ENCODE data around the gene PLEKHH1. TPM values are rescaled to one million over a fixed set of nuclear protein-coding genes. Genes with fewer than 3 reads are reported as not detected.
A peak's percentile ranks its signal among the peaks of the same experiment; 100 is the strongest.

PLEKHH1 gene
- total and polyA plus RNA-seq, 9 of the 15 experiments (the other 6 are each of a cell fraction or from before 2014, with no cell fraction given), result 0.76 to 5.9 (median 2.9) TPM

DNA sequence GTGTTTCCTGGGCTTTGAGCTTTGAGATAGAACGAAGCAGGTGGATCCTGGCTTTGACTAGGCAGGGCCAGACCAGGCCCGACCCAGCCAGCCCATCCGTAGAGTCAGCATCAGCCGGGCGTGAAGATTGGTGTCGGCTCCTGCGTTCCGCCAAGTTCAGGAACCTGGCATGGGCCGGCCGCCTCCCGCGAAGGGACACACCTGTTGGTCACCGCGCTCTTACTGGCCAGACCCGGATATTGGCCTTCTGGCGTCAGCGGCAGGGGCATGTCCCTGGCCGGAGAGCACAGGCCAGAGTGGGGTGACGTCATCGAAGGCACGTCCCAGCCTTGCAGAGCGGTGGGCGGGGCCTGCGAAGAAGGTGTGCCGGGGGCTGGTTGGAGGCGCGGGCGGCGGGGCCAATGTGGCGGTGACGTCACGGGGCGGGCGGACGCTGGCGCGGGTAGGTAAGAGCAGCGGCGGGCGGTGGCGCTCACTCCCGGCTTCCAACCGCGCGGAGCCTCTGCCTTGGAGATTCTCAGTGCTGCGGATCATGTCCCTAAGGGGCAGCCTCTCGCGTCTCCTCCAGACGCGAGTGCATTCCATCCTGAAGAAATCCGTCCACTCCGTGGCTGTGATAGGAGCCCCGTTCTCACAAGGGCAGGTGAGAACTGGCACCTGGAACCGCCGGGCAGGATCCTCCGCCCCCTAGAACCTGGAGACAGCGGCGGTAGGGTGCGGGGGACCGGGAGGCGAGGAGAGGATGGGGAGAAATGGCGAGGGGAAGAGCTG is 86.5 kb downstream of the PLEKHH1 start, which contains the start of gene ARG2:
ARG2 (plus strand) TSS at position 475 of the 771 bp plus-strand sequence; CDS start at position 533, 58 bp downstream.
- H4K20me1 ChIP-seq (replicated peaks; ENCODE audit: control insufficient read depth, insufficient read depth, low read length), result no peaks in the 10 kb centered on the region
- in situ Hi-C loops (cut with MboI), result loop anchor here (5.0 kb wide), 1 partner anchor 48 kb away; no protein-coding TSS in a partner anchor
- H3K4me2 ChIP-seq (ENCODE audit: insufficient read depth, low read length), result peak within 1 kb of the TSS; percentile 83
- no peaks in the 10 kb centered on the region for H3K9me3 ChIP-seq (replicated peaks; ENCODE audit: control insufficient read depth, insufficient read depth, low read depth, low read length)
- H2AFZ ChIP-seq (ENCODE audit: low read depth, low read length), result peak within 1 kb of the TSS; percentile 97
- no peaks in the 10 kb centered on the region for H3K27me3 ChIP-seq (ENCODE audit: control insufficient read depth in 2 of 2, insufficient read depth in 2 of 2, low read length in 2 of 2)
- intact Hi-C loops (cut with micrococcal nuclease), result no loop called here
- H3K27ac ChIP-seq (ENCODE audit: extremely low read depth, low read depth, low read length), result peak within 1 kb of the TSS; percentile 73
- H3K4me3 ChIP-seq, result peak within 1 kb of the TSS; percentile 78
- POLR2A ChIA-PET, result interaction anchor here (0.5 to 2.0 kb wide), 12 partner anchors 15 to 154 kb away, joined by 3 to 8 read pairs (median 4); no protein-coding TSS in a partner anchor
- CTCF ChIA-PET (ENCODE audit: low intra/inter-chr PET ratio), result interaction anchor here (0.6 to 3.3 kb wide), 4 partner anchors 45 to 85 kb away, joined by 3 to 19 read pairs (median 9); no protein-coding TSS in a partner anchor
- ATAC-seq (peak; percentile 94), DNase-seq (ENCODE audit: extremely low read depth in 1 of 4, low spot score in 3 of 4) (peak; percentile 94 to 96 (median 96)), FAIRE-seq (peak; percentile 77)
- no TSS peak for BruUV-seq (replicated peaks)
- H3K4me1 ChIP-seq (replicated peaks in 1 of 2; ENCODE audit: control insufficient read depth in 2 of 2, insufficient read depth in 2 of 2, low read length in 2 of 2), result peaks cover 14 to 25% of the 10 kb centered on the region in 2 experiments; a peak in 4 of 5 replicates
- peak within 1 kb of the TSS; percentile 73 to 95 for H3K9ac ChIP-seq (ENCODE audit: insufficient read depth in 1 of 2, low read depth in 2 of 2, low read length in 2 of 2)
- H3K36me3 ChIP-seq (ENCODE audit: control insufficient read depth, insufficient read depth, low read length), result no peaks in the 10 kb centered on the region; the same call in 2 of the 3 replicates
- peaks cover 4% of the 10 kb centered on the region; the same call in 2 of the 3 replicates for H3K79me2 ChIP-seq (ENCODE audit: control insufficient read depth, insufficient read depth, low read length)
- 2% methylated on average over 36 of the region's 62 CpGs for WGBS (ENCODE audit: insufficient coverage, low coverage, missing lambda C conversion rate)
- no peaks in the 10 kb centered on the region for H3K9me1 ChIP-seq (ENCODE audit: control insufficient read depth, insufficient read depth, low read length)
- TF ChIP-seq SREBF1 (IDR thresholded peaks at IDR 0.05; ENCODE audit: borderline replicate concordance, low read depth, low read length) (no peak), ETV6 (IDR thresholded peaks at IDR 0.05; ENCODE audit: borderline replicate concordance in 1 of 2, low read depth in 2 of 2, low read length in 1 of 2) (no peak), ETV6 (CRISPR knock-in tag; IDR thresholded peaks at IDR 0.05; ENCODE audit: borderline replicate concordance) (no peak), MYBL2 (IDR thresholded peaks at IDR 0.05; ENCODE audit: low read depth) (no peak), MYBL2 (CRISPR knock-in tag; IDR thresholded peaks at IDR 0.05; ENCODE audit: borderline replicate concordance) (no peak), IFI16 (CRISPR knock-in tag; IDR thresholded peaks at IDR 0.05) (no peak), MED1 (CRISPR knock-in tag; IDR thresholded peaks at IDR 0.05; ENCODE audit: borderline replicate concordance) (no peak), ZFP1 (CRISPR knock-in tag; IDR thresholded peaks at IDR 0.05) (no peak), ZNF232 (CRISPR knock-in tag; IDR thresholded peaks at IDR 0.05) (no peak), NR2F6 (CRISPR knock-in tag; IDR thresholded peaks at IDR 0.05) (no peak), CBX3 (IDR thresholded peaks at IDR 0.05; ENCODE audit: borderline replicate concordance in 1 of 2, low read length in 2 of 2) (no peak; a peak in 1 of 3 replicates), TAF9B (IDR thresholded peaks at IDR 0.05; ENCODE audit: partially characterized antibody) (peak; percentile 87), ESRRA (IDR thresholded peaks at IDR 0.05; ENCODE audit: borderline replicate concordance, low read depth) (no peak), ARID1B (IDR thresholded peaks at IDR 0.05) (0 out of 2 replicates have a peak, but pooled peaks have one; percentile 47), SOX6 (IDR thresholded peaks at IDR 0.05) (0 out of 2 replicates have a peak, but pooled peaks have one; percentile 8), ZNF77 (CRISPR knock-in tag; IDR thresholded peaks at IDR 0.05) (no peak), RBM25 (IDR thresholded peaks at IDR 0.05; ENCODE audit: low read depth, low read length, severe bottlenecking) (no peak), HDAC6 (IDR thresholded peaks at IDR 0.05; ENCODE audit: low read depth, low read length) (no peak), IRF2 (CRISPR knock-in tag; IDR thresholded peaks at IDR 0.05) (no peak), BRF1 (IDR thresholded peaks at IDR 0.05; ENCODE audit: borderline replicate concordance, extremely low read depth, insufficient read length) (no peak), LCOR (CRISPR knock-in tag; IDR thresholded peaks at IDR 0.05) (no peak)
- TF ChIP-seq, protein P1, sequence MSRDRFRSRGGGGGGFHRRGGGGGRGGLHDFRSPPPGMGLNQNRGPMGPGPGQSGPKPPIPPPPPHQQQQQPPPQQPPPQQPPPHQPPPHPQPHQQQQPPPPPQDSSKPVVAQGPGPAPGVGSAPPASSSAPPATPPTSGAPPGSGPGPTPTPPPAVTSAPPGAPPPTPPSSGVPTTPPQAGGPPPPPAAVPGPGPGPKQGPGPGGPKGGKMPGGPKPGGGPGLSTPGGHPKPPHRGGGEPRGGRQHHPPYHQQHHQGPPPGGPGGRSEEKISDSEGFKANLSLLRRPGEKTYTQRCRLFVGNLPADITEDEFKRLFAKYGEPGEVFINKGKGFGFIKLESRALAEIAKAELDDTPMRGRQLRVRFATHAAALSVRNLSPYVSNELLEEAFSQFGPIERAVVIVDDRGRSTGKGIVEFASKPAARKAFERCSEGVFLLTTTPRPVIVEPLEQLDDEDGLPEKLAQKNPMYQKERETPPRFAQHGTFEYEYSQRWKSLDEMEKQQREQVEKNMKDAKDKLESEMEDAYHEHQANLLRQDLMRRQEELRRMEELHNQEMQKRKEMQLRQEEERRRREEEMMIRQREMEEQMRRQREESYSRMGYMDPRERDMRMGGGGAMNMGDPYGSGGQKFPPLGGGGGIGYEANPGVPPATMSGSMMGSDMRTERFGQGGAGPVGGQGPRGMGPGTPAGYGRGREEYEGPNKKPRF (IDR thresholded peaks at IDR 0.05; ENCODE audit: low read depth, low read length), result no peak

Measured in K562 (cell line).